Keratinocyte (primary cell): ENCODE results near the gene ATXN7. TPM values are rescaled to one million over a fixed set of nuclear protein-coding genes. Genes with fewer than 3 reads are reported as not detected.

Experiments
- DNase-seq: peaks from one replicate; pipeline ENCODE4 v3.0.0-alpha.2; 2011; ENCODE audit warnings: low read depth, missing footprints, low spot score
- FAIRE-seq: peaks from 2 replicates; lab custom pipeline; 2011; peaks lifted over from hg19 to GRCh38; lab: Jason Lieb, UNC
- H2AFZ ChIP-seq: 2 replicates; pipeline ENCODE4 v1.6.0; 2012; ENCODE audit warnings: low read length, control low read depth, inconsistent platforms; ENCODE audit not compliant: control insufficient read depth
- H3K27ac ChIP-seq: 2 replicates; pipeline ENCODE4 v1.5.1; 2011; ENCODE audit warnings: low read length; ENCODE audit not compliant: control insufficient read depth, insufficient read depth
- H3K27me3 ChIP-seq: 3 replicates; pipeline ENCODE4 v1.6.0; 2011; ENCODE audit warnings: low read length; ENCODE audit not compliant: control insufficient read depth, insufficient read depth; ENCODE audit errors: extremely low read depth
- H3K36me3 ChIP-seq, 2 experiments: 2 replicates in 1 of 2; 3 replicates in 1 of 2; pipeline ENCODE4 v1.5.1; 2011; ENCODE audit warnings: low read length in 2 of 2, mild to moderate bottlenecking in 1 of 2; ENCODE audit not compliant: control insufficient read depth in 2 of 2, insufficient read depth in 2 of 2; ENCODE audit errors: extremely low read depth in 1 of 2
- H3K4me1 ChIP-seq: 3 replicates; pipeline ENCODE4 v1.5.1; 2011; ENCODE audit warnings: low read length; ENCODE audit not compliant: control insufficient read depth, insufficient read depth; ENCODE audit errors: extremely low read depth
- H3K4me2 ChIP-seq: 3 replicates; pipeline ENCODE4 v1.6.0; 2011; ENCODE audit warnings: low read depth, low read length; ENCODE audit not compliant: control insufficient read depth, insufficient read depth; ENCODE audit errors: extremely low read depth
- H3K4me3 ChIP-seq, 3 experiments: fragments of 200-600 bp in 1 of 3; sonication (generic) in 1 of 3; 2 replicates in 2 of 3; 3 replicates in 1 of 3; pipeline ENCODE4 v1.5.1; 2011 to 2016; ENCODE audit warnings: low read length in 3 of 3, mild to moderate bottlenecking in 3 of 3, control low read depth in 2 of 3, inconsistent platforms in 1 of 3, low read depth in 1 of 3, mixed read lengths in 1 of 3, mixed run types in 1 of 3, moderate library complexity in 1 of 3; ENCODE audit not compliant: control insufficient read depth in 2 of 3, insufficient read depth in 2 of 3; ENCODE audit errors: extremely low read depth in 1 of 3
- H3K79me2 ChIP-seq: 2 replicates; pipeline ENCODE4 v1.6.0; 2012; ENCODE audit warnings: low read length; ENCODE audit not compliant: control insufficient read depth, insufficient read depth
- H3K9ac ChIP-seq: 3 replicates; pipeline ENCODE4 v1.6.0; 2011; ENCODE audit warnings: low read length; ENCODE audit not compliant: control insufficient read depth, insufficient read depth; ENCODE audit errors: extremely low read depth
- H3K9me1 ChIP-seq: 3 replicates; pipeline ENCODE4 v1.6.0; 2011; ENCODE audit warnings: low read length; ENCODE audit not compliant: control insufficient read depth, insufficient read depth; ENCODE audit errors: extremely low read depth
- H3K9me3 ChIP-seq: 2 replicates; pipeline ENCODE4 v1.5.1; 2012; ENCODE audit warnings: low read depth, low read length; ENCODE audit not compliant: control insufficient read depth
- H4K20me1 ChIP-seq: 3 replicates; pipeline ENCODE4 v1.6.0; 2011; ENCODE audit warnings: low read length; ENCODE audit not compliant: control insufficient read depth, insufficient read depth; ENCODE audit errors: extremely low read depth
- EZH2 ChIP-seq: IDR thresholded peaks from one replicate; pipeline ENCODE4 v1.6.1; 2012; ENCODE audit warnings: inconsistent platforms, mild to moderate bottlenecking, low read length, moderate library complexity
- dilution Hi-C: fragments of 300-500 bp; cut with MboI; formaldehyde crosslinking; loops from one replicate; pipeline ENCODE4 v1.7.0; 2020; ENCODE audit warnings: low sequenced_read_pairs; ENCODE audit not compliant: extremely low pct_ligation_motif_present
- polyA plus RNA-seq, 5 experiments: library from polyadenylated mRNA; depleted of rRNA in 3 of 5; stranded (reverse) in 3 of 5; stranded (forward) in 1 of 5; unstranded in 1 of 5; fragments of >200 nt; gene quantifications; 1 replicate in 1 of 5; 2 replicates in 3 of 5; 3 replicates in 1 of 5; pipeline versions ENCODE4 v1.2.1 to v1.2.3, GENCODE V29; 2011 to 2012; ENCODE audit warnings: missing spikeins in 2 of 5, low read depth in 1 of 5, low replicate concordance in 1 of 5
- TF ChIP-seq, protein P1 (sequence below), 3 experiments: IDR thresholded peaks in 1 of 3; conservative IDR thresholded peaks in 1 of 3; optimal IDR thresholded peaks in 1 of 3; 2 replicates in 2 of 3; 3 replicates in 1 of 3; pipeline versions ENCODE3 to v1.5.1; 2011; ENCODE audit warnings: low read length in 3 of 3, mild to moderate bottlenecking in 3 of 3, moderate library complexity in 2 of 3, control low read depth in 1 of 3, inconsistent platforms in 1 of 3; ENCODE audit not compliant: insufficient read depth in 2 of 3; ENCODE audit errors: extremely low read depth in 1 of 3

Gene ATXN7
- polyA plus RNA-seq, 1 donor (not counting 4 experiments of a cell fraction or from before 2014, with no cell fraction given), result 8.8 TPM

DNA sequence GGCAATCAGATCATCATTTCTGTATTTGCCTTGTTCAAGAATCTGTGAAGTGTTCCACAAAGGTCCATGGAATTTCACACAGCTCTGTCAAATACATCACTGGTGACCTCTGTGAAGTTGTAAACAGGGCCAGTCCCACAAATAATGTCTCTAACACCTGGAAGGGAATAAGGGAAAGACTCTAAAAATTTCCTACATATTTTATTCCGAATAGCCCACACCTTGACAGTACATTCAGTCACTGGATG is 44.6 kb upstream of the ATXN7 start, which contains the start of gene C3orf49:
TSS of gene C3orf49 (plus strand) at position 149 of the 248 bp plus-strand sequence. CDS start 173 bp downstream, outside the sequence.
- Histone ChIP-seq H3K4me2 (no peak within 1 kb of the TSS), H3K27me3 (no peaks in the 10 kb centered on the region), H3K9me3 (no peaks in the 10 kb centered on the region), H4K20me1 (no peaks in the 10 kb centered on the region), H3K27ac (no peak within 1 kb of the TSS), H3K9ac (no peak within 1 kb of the TSS), H3K4me1 (peaks cover under 1% of the 10 kb centered on the region), H3K4me3 (no peak within 1 kb of the TSS), H3K36me3 (no peaks in the 10 kb centered on the region), H3K9me1 (no peaks in the 10 kb centered on the region), H3K79me2 (no peaks in the 10 kb centered on the region), H2AFZ (no peak within 1 kb of the TSS)
- TF ChIP-seq, protein P1, sequence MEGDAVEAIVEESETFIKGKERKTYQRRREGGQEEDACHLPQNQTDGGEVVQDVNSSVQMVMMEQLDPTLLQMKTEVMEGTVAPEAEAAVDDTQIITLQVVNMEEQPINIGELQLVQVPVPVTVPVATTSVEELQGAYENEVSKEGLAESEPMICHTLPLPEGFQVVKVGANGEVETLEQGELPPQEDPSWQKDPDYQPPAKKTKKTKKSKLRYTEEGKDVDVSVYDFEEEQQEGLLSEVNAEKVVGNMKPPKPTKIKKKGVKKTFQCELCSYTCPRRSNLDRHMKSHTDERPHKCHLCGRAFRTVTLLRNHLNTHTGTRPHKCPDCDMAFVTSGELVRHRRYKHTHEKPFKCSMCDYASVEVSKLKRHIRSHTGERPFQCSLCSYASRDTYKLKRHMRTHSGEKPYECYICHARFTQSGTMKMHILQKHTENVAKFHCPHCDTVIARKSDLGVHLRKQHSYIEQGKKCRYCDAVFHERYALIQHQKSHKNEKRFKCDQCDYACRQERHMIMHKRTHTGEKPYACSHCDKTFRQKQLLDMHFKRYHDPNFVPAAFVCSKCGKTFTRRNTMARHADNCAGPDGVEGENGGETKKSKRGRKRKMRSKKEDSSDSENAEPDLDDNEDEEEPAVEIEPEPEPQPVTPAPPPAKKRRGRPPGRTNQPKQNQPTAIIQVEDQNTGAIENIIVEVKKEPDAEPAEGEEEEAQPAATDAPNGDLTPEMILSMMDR (optimal IDR thresholded peaks at IDR 0.05 in 1 of 3, IDR thresholded peaks at IDR 0.05 in 1 of 3, conservative IDR thresholded peaks at IDR 0.05 in 1 of 3; ENCODE audit: extremely low read depth in 1 of 3, insufficient read depth in 2 of 3, low read length in 3 of 3), result no peak
- TF ChIP-seq EZH2, result no peak
- dilution Hi-C loops, result no loop called here
- DNase-seq (no peak), FAIRE-seq (no peak)

DNA sequence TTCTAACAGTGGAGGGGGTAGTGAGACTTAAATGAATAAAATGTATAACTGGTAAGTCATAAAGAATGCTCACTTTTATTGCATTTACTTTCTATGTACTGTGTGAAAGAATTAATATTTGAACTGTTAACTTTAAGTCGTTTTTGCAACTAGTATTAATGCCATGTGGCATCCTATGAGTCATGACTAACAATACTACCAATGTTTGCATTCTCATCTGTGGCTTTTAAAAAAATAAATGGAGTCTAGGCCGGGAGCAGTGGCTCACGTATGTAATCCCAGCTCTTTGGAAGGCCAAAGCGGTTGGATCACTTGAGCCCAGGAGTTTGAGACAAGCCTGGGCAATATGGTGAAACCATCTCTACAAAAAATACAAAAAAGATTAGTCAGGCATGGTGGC is 39.4 kb upstream of the ATXN7 start:
- Histone ChIP-seq H3K9ac (no peak overlapping the region), H4K20me1 (no peaks in the 10 kb centered on the region), H2AFZ (no peak overlapping the region), H3K4me3 (no peak overlapping the region), H3K36me3 (peaks cover 0 to 1% of the 10 kb centered on the region in 2 experiments), H3K4me1 (peaks cover 8% of the 10 kb centered on the region), H3K27ac (peak overlapping the region; percentile 55), H3K9me1 (no peaks in the 10 kb centered on the region), H3K27me3 (no peaks in the 10 kb centered on the region), H3K79me2 (no peaks in the 10 kb centered on the region), H3K9me3 (no peaks in the 10 kb centered on the region), H3K4me2 (peak overlapping the region; percentile 17)
- FAIRE-seq (peak; percentile 88), DNase-seq (peak; percentile 59)
- TF ChIP-seq, protein P1 (optimal IDR thresholded peaks at IDR 0.05 in 1 of 3, IDR thresholded peaks at IDR 0.05 in 1 of 3, conservative IDR thresholded peaks at IDR 0.05 in 1 of 3; ENCODE audit: extremely low read depth in 1 of 3, insufficient read depth in 2 of 3, low read length in 3 of 3), result no peak
- no peak for TF ChIP-seq EZH2
- dilution Hi-C loops, result no loop called here
